Mammary epithelial cell (primary cell): ENCODE results near the gene TMEM232.

ENCODE experiments used
- EZH2 ChIP-seq: IDR thresholded peaks from 2 replicates; pipeline ENCODE4 v1.6.1; 2012; ENCODE audit warnings: low read length, inconsistent platforms, borderline replicate concordance
- TF ChIP-seq, protein P1 (sequence below), 2 donors: IDR thresholded peaks in 1 of 2; conservative IDR thresholded peaks in 1 of 2; 2 replicates each; pipeline ENCODE4 v1.5.1; 2011 to 2012; ENCODE audit warnings: inconsistent platforms in 2 of 2, low read length in 2 of 2, mild to moderate bottlenecking in 2 of 2, control low read depth in 1 of 2, low read depth in 1 of 2; ENCODE audit not compliant: insufficient read depth in 1 of 2; ENCODE audit errors: extremely low read depth in 1 of 2

DNA sequence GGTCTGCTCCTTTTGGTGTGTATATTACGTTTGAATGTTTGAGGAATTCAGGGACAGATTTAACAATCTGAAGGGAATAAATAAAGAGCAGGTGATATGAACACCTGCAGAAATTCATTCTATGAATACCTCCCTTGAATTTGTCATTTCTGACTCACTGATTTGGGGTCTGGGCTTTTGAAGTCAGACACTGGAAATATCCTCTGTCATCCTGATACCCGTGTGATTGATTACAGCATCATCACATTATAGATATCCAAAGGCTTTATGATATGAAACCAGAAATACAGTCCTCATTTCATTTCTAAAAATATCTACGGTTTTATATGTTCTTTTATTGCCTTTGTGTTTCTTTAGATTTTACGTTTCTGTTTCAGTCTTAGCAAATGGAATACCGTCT is 68.5 kb downstream of the TMEM232 start:
- TF ChIP-seq, protein P1, sequence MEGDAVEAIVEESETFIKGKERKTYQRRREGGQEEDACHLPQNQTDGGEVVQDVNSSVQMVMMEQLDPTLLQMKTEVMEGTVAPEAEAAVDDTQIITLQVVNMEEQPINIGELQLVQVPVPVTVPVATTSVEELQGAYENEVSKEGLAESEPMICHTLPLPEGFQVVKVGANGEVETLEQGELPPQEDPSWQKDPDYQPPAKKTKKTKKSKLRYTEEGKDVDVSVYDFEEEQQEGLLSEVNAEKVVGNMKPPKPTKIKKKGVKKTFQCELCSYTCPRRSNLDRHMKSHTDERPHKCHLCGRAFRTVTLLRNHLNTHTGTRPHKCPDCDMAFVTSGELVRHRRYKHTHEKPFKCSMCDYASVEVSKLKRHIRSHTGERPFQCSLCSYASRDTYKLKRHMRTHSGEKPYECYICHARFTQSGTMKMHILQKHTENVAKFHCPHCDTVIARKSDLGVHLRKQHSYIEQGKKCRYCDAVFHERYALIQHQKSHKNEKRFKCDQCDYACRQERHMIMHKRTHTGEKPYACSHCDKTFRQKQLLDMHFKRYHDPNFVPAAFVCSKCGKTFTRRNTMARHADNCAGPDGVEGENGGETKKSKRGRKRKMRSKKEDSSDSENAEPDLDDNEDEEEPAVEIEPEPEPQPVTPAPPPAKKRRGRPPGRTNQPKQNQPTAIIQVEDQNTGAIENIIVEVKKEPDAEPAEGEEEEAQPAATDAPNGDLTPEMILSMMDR (conservative IDR thresholded peaks at IDR 0.05 in 1 of 2, IDR thresholded peaks at IDR 0.05 in 1 of 2; ENCODE audit: extremely low read depth in 1 of 2, insufficient read depth in 1 of 2, low read depth in 1 of 2, low read length in 2 of 2), result no peak
- no peak for TF ChIP-seq EZH2
